GM21737 (cell line): ENCODE data around the gene MAP2K3.

Experiments used
- ATAC-seq: cut with Tn5 transposase; IDR thresholded peaks from one replicate; pipeline ENCODE4 v1.9.1; 2021; ENCODE audit warnings: mild to moderate bottlenecking, moderate library complexity; ENCODE audit not compliant: unreplicated experiment

MAP2K3 gene

GRCh38 chr17:21362331-21362931 lies 77.9 kb downstream of the MAP2K3 start:
- ATAC-seq: no peak

DNA sequence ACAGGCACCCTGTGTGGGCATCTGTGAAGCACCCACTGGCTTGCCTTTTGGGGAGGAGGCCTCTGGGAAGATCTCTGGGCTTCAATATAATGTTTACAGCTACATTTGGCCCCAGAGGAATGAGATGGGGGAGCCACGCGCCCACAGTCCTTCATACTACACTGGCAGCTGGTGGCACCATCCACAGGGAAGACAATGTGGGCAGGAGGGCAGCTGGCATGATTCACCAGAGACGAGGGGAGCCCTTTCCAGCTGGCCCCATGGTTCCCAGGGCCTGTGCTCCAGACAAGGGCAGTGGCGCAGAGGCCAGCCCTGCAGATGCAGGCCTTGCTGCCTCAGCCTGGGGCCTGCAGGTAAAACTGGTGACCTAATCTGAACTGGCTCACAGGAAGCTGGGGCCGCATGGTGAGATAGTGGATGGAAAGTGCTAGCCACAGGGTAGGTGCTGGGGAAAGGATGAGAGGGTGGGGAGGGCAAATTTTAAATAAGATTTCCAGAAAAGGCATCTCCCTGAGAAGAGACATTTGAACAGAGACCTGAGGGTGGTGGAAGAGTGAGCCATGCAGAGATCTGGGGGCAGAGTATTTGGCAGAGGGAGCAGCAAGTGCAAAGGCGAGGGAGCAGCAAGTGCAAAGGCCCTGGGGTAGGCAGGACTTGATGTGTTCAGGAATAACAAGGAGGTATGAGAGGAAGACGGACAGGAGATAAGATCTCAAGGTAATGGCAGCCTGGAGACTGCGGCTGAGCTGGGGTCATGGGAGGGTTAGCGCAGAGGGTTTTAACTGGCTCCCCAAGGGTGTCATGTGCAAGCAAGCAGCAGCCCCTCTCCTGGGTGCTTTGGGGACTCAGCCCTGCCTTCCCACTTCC lies 79.5 kb downstream of the MAP2K3 start:
- no peak for ATAC-seq
